NCI-H510A treated with DMSO at 0.1 percent for 48 hours (cell line): ENCODE measurements around the gene MOB3B.

ENCODE experiments used
- DNase-seq: peaks from one replicate; lab custom pipeline; 2025; lab: John Stamatoyannopoulos, UW

MOB3B gene

GRCh38 chr9:27278374-27278773 is 251.2 kb downstream of the MOB3B start:
- DNase-seq = no peak

GRCh38 chr9:27276193-27277030 is 253.2 kb downstream of the MOB3B start:
- DNase-seq = peak; percentile 51
